ENCODE data around the gene DISP3.

DNA sequence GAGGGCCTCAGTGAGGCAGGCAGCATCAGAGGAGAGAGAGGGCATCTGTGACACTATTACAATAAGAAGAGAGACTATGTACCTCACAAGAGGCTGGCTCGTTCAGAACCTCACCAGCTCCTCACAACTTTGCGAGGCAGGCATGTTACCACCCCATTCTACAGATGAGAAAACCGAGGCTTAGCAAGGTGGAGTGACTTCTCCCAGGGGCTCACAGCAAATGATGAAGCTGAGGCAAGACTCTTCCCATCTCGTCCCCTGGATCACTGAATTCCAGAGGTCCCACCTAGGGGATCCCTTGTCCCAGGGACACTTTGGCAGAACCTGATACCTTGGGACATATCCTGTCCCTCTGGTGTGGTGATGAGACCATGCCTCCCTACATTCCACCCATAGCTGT, 64.4 kb downstream of the DISP3 start:
- no peak for TF ChIP-seq SUZ12 (IDR thresholded peaks at IDR 0.05; ENCODE audit: extremely low read depth, insufficient read depth, insufficient read length)
- no peak for TF ChIP-seq ZNF274 (IDR thresholded peaks at IDR 0.05; ENCODE audit: low read depth, low read length)

Data from NT2/D1 (cell line).